GM19240 (cell line): ENCODE measurements around the gene GDF11.

Experiments
- DNase-seq: peaks from one replicate; pipeline ENCODE4 v3.0.0; 2011; ENCODE audit warnings: low spot score; ENCODE audit not compliant: insufficient read length

GDF11 gene

GRCh38 chr12:55707219-55707671, 35.7 kb upstream of the GDF11 start:
- no peak for DNase-seq

- DNase-seq: no peak
These were observed 34.9 kb upstream of the GDF11 start, which contains the start of gene ITGA7 for GRCh38 chr12:55707841-55708694. Gene ITGA7 (minus strand): TSS chr12:55707904. CDS start chr12:55707682, 222 bp downstream.

GRCh38 chr12:55708695-55709233, 34.2 kb upstream of the GDF11 start:
- DNase-seq: no peak

- DNase-seq: no peak
These were observed 31.0 kb upstream of the GDF11 start for GRCh38 chr12:55711786-55712553.

- no peak for DNase-seq
These were observed 30.1 kb upstream of the GDF11 start for GRCh38 chr12:55712700-55713415.

- DNase-seq: no peak
These were observed 29.2 kb upstream of the GDF11 start for GRCh38 chr12:55713721-55714120.

GRCh38 chr12:55715169-55715764, 27.7 kb upstream of the GDF11 start:
- no peak for DNase-seq

- peak; percentile 97 for DNase-seq
These were observed 26.9 kb upstream of the GDF11 start, which contains the start of gene BLOC1S1 for GRCh38 chr12:55715833-55716581. Gene BLOC1S1 (plus strand): TSS chr12:55716046. CDS start chr12:55716052, 6 bp downstream.

GRCh38 chr12:55716582-55716957, 26.4 kb upstream of the GDF11 start:
- DNase-seq: no peak

GRCh38 chr12:55717011-55718007, 25.6 kb upstream of the GDF11 start:
- no peak for DNase-seq

GRCh38 chr12:55718015-55718414, 24.9 kb upstream of the GDF11 start:
- DNase-seq: no peak

- DNase-seq: no peak
These were observed 24.2 kb upstream of the GDF11 start for GRCh38 chr12:55718624-55719275.

- no peak for DNase-seq
These were observed 23.6 kb upstream of the GDF11 start for GRCh38 chr12:55719371-55719770.

- no peak for DNase-seq
These were observed 22.8 kb upstream of the GDF11 start, which contains the start of gene RDH5 for GRCh38 chr12:55720071-55720564. Gene RDH5 (plus strand): TSS chr12:55720393. CDS start chr12:55721185, 792 bp downstream.

GRCh38 chr12:55720894-55721444, 22.0 kb upstream of the GDF11 start:
- DNase-seq: no peak

GRCh38 chr12:55721601-55722213, 21.2 kb upstream of the GDF11 start:
- DNase-seq: no peak

GRCh38 chr12:55722948-55723347, 20.0 kb upstream of the GDF11 start:
- DNase-seq: no peak
